NCI-H1694 treated with DMSO at 0.1 percent for 48 hours (cell line): ENCODE measurements around the gene WDR7.

ENCODE experiments used
- DNase-seq: peaks from one replicate; lab custom pipeline; 2025; lab: John Stamatoyannopoulos, UW

The WDR7 gene

GRCh38 chr18:56889621-56890020 is 238.5 kb downstream of the WDR7 start:
- DNase-seq = no peak

- no peak for DNase-seq
These were observed 239.5 kb downstream of the WDR7 start for GRCh38 chr18:56890632-56891031.

GRCh38 chr18:56891116-56891515 is 240.0 kb downstream of the WDR7 start:
- no peak for DNase-seq

- DNase-seq = no peak
These were observed 240.7 kb downstream of the WDR7 start for GRCh38 chr18:56891870-56892269.

GRCh38 chr18:56897122-56897521 is 246.0 kb downstream of the WDR7 start:
- no peak for DNase-seq

GRCh38 chr18:56899660-56900059 is 248.5 kb downstream of the WDR7 start:
- no peak for DNase-seq

GRCh38 chr18:56900195-56901094 is 249.3 kb downstream of the WDR7 start:
- DNase-seq = no peak

GRCh38 chr18:56901919-56902318 is 250.8 kb downstream of the WDR7 start:
- no peak for DNase-seq

GRCh38 chr18:56902653-56903052 is 251.5 kb downstream of the WDR7 start:
- no peak for DNase-seq

GRCh38 chr18:56903686-56904085 is 252.5 kb downstream of the WDR7 start:
- no peak for DNase-seq

- DNase-seq = no peak
These were observed 256.6 kb downstream of the WDR7 start for GRCh38 chr18:56907771-56908170.

- DNase-seq = no peak
These were observed 259.1 kb downstream of the WDR7 start for GRCh38 chr18:56910237-56910636.

- DNase-seq = no peak
These were observed 259.8 kb downstream of the WDR7 start for GRCh38 chr18:56910967-56911366.

GRCh38 chr18:56913941-56914340 is 262.8 kb downstream of the WDR7 start:
- DNase-seq = no peak

- no peak for DNase-seq
These were observed 268.0 kb downstream of the WDR7 start for GRCh38 chr18:56919190-56919589.

GRCh38 chr18:56921896-56922480 is 270.8 kb downstream of the WDR7 start:
- DNase-seq = no peak

- DNase-seq = no peak
These were observed 275.6 kb downstream of the WDR7 start for GRCh38 chr18:56926734-56927133.

GRCh38 chr18:56927786-56928185 is 276.6 kb downstream of the WDR7 start:
- no peak for DNase-seq

GRCh38 chr18:56929886-56930285 is 278.7 kb downstream of the WDR7 start:
- DNase-seq = no peak

- no peak for DNase-seq
These were observed 282.3 kb downstream of the WDR7 start for GRCh38 chr18:56933472-56933871.

GRCh38 chr18:56934131-56934530 is 283.0 kb downstream of the WDR7 start:
- DNase-seq = no peak

GRCh38 chr18:56934906-56935305 is 283.7 kb downstream of the WDR7 start:
- DNase-seq = no peak

- DNase-seq = no peak
These were observed 284.4 kb downstream of the WDR7 start for GRCh38 chr18:56935434-56936040.
